Retinal pigment epithelial cell (primary cell): ENCODE data around the gene NAT16.
"Not testable (repeated sequence)": the region's sequence is repeated elsewhere in the genome, so short reads cannot be mapped to it uniquely, and the experiment has no call there.

Experiments
- DNase-seq: peaks from one replicate; pipeline ENCODE4 v3.0.0-alpha.2; 2010; ENCODE audit warnings: low read depth
- H3K4me3 ChIP-seq: 2 replicates; pipeline ENCODE4 v1.5.1; 2011; ENCODE audit warnings: mild to moderate bottlenecking, low read length, control low read depth, moderate library complexity
- TF ChIP-seq, protein P1 (sequence below): conservative IDR thresholded peaks from 2 replicates; pipeline ENCODE4 v1.5.1; 2011; ENCODE audit warnings: low read depth, low read length, control low read depth, inconsistent platforms

Gene NAT16

DNA sequence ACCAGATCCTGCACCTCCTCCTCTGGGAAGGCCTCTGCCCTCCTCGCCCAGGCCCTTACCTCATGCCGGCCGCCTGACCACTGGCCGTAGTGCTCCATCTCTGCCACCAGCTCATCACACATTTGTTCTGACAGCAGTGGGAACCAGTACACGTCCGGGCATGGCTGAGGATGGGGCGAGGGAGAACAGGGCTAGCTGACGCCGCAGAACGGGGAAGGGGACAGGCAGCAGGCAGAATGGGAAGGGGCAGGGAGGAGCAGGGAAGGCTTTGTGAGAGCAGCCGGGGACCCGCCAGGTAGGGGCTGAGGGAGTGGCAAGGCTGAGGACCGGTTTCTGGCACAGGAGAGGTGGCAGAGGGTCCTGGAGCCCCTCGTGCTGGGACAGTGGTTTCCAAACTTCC is 28.7 kb upstream of the NAT16 start:
- no peak overlapping the region for H3K4me3 ChIP-seq
- TF ChIP-seq, protein P1, sequence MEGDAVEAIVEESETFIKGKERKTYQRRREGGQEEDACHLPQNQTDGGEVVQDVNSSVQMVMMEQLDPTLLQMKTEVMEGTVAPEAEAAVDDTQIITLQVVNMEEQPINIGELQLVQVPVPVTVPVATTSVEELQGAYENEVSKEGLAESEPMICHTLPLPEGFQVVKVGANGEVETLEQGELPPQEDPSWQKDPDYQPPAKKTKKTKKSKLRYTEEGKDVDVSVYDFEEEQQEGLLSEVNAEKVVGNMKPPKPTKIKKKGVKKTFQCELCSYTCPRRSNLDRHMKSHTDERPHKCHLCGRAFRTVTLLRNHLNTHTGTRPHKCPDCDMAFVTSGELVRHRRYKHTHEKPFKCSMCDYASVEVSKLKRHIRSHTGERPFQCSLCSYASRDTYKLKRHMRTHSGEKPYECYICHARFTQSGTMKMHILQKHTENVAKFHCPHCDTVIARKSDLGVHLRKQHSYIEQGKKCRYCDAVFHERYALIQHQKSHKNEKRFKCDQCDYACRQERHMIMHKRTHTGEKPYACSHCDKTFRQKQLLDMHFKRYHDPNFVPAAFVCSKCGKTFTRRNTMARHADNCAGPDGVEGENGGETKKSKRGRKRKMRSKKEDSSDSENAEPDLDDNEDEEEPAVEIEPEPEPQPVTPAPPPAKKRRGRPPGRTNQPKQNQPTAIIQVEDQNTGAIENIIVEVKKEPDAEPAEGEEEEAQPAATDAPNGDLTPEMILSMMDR = no peak

DNA sequence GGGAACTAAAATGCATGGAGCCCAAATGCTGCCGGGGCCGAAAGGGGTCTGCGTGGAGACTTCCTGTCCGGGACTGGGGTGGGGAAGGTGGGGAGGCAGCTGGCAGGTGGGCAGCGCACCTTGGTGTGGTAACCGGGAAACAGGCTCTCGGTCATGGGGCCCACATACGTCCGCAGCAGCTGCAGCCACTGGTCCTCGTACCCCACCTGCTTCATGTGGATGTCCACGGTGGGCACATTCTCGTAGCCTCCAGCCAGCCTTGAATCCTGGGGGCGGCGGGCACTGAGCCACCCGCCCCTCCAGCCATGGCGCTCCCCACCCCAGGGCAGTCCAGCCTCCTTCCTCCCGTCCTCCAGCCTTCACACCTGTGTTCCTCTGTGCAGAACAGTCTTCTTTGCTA is 27.4 kb upstream of the NAT16 start:
- DNase-seq = no peak
- TF ChIP-seq, protein P1 = no peak
- no peak overlapping the region for H3K4me3 ChIP-seq

More for the DNA sequence above, 28.7 kb upstream of the NAT16 start:
- DNase-seq = no peak

DNA sequence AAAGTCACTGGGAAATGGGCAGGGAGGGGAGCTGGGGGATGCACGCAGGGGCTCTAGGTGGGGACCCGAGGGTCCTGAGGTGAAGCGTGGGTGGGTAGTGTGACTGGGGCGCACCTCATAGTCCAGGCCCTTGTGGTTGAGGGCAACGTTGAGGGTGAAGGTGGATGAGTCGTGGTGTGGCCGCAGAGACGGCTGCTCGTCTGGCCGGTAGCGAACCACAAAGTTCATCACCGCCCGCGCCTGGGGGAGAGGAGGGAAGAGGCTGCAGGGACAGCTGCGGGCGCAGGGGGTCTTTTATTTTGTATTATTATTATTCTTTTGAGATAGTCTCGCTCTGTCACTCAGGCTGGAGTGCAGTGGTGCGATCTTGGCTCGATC is 26.6 kb upstream of the NAT16 start:
- TF ChIP-seq, protein P1 = no peak
- H3K4me3 ChIP-seq = no peak overlapping the region
- DNase-seq = no peak

DNA sequence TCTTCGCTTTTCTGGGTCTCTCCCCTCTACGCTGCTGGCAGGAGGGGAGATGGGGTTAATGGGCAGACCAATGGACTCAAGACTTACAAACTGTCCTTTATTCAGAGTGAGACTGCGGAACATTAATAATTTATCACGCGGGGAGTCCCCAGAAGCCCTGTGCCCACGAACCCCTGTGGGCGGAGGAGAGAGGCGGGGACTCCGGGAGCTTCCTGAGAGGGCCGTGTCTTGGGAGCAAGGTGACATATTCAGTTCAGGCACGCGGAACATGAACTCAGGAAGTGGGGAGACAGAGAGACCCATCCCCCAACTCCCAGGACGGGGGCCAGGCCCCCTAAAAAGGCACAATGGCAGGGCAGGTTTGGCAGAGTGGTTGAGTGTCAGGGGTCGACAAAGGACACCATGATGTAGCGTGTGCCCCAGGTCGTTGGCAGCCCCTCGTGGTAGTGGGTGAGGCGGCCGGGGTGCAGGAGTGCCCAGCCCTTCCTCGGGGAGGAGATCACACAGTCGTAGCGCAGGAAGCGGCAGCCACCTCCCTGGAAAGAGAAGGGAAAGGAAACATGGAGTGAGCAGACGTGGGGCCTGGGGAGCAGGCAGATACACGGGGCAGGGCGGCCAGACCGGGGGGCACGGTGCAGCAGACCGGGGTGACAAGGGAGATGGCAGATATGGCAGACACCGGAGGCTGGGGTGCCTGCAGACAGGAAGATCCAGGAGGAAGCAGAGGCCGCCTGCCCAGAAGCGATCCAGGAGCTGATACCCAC is 26.0 kb upstream of the NAT16 start:
- no peak for DNase-seq
- H3K4me3 ChIP-seq = no peak overlapping the region
- TF ChIP-seq, protein P1 = no peak

DNA sequence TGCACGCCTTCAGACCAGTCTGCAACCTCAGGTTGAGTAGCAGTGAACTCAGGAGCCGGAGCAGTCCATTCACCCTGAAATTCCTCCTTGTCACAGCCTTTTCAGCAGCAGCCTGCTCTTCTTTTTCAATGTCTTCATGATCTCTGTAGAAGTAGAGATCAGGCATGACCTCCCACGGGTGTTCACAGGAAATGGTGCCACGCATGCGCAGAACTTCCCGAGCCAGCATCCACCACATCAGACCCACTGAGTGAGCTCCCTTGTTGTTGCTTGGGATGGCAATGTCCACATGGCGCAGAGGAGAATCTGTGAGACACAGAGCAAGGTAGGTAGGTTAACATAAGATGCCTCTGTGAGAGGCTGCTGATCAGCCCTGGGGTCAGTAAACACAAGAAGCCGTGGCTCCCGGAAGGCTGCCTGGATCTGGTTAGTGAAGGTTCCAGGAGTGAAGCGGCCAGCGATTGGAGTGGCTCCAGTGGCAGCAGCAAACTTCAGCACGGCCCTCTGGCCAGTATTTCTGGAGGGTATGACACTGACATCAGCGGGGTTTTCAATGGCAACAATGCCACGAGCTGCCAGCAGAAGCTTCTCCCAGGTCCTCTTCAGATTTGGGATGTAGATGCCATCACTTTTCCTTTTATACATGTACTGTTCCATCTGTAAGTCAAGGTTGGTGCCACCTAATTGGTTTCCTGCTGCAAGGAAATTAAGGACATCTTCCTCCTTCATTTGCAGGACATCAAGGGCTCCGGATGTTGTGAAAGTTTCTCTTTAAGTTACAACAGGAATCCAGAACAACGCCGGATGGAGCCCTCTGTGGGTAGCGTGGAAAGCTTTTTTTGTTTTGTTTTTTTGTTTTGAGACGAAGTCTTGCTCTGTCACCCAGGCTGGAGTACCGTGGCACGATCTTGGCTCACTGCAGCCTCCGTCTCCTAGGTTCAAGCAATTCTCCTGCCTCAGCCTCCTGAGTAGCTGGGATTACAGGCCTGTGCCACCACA is 23.9 kb upstream of the NAT16 start:
- H3K4me3 ChIP-seq, DNase-seq: not testable (repeated sequence)

DNA sequence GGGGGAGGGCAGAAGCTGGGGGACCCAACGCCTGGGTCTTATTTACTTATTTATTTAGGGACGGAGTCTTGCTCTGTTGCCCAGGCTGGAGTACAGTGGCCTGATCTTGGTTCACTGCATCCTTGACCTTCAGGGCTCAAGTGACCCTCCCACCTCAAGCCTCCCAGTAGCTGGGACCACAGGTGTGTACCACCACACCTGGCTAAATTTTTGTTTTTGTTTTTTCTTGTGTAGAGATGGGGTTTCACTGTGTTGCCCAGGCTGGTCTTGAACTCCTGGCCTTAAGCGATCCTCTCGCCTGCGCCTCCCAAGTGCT is 22.5 kb upstream of the NAT16 start:
- no peak for DNase-seq
- H3K4me3 ChIP-seq = no peak overlapping the region
- TF ChIP-seq, protein P1 = no peak

DNA sequence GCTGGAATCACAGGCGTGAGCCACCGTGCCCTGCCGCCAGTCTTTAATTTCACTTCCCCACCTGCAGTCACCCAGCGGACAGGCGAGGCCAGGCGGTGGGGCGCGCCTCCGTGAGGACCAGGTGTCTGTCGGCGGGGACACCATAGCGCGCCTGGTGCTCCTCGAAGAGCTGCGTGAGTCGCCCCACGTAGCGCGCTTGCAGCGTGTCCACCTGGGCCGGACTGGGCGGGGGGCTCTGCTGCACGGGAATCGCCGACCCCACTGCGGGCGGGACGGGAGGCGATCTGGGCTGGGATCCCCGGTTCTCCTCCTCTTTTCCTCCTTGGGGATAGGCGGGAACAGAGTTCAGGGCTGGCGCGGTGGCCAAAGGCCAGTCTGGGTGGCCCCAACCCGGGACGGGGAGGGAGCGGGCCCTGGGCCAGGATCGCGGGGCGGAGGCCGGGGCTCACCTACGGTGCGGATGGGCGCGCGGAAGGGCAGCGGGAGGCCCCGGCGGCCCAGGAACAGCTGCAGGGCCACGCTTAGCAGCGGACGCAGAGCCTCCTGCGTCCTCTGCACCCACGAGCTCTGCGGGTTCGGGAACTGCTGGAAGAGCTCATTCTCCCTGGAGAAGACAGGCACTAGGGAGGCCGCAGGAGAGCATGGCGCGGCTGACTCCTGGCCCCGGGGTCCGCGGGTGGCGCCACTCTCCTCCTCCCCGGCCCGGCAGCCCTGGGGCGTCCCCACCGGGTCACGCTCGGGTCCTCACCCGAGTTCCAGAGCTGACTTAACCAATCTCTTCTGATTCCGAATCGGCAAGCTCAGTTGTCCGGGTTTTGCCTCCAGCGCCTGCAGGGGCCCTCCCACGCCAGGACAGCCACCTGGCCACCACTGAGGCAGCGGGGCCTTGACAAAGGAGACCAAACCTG is 21.9 kb upstream of the NAT16 start:
- TF ChIP-seq, protein P1 = no peak
- no peak overlapping the region for H3K4me3 ChIP-seq
- DNase-seq = no peak
